ENCODE results near the gene TNNT2. TPM values are rescaled to one million over a fixed set of nuclear protein-coding genes. Genes with fewer than 3 reads are reported as not detected.
A peak's percentile ranks its signal among the peaks of the same experiment; 100 is the strongest.

Gene TNNT2
- total RNA-seq, 1 donor from 2014 or later, result 13.2 TPM

- H3K9me3 Mint-ChIP-seq, result no peaks in the 10 kb centered on the region
- Histone ChIP-seq H3K27ac (no peak overlapping the region), H4K20me1 (ENCODE audit: low read depth) (no peaks in the 10 kb centered on the region), H3K9me3 (ENCODE audit: low read depth) (no peaks in the 10 kb centered on the region), H2AFZ (replicated peaks) (no peak overlapping the region), H3K4me3 (no peak overlapping the region), H3K79me2 (ENCODE audit: low read depth) (no peaks in the 10 kb centered on the region), H3K27me3 (no peaks in the 10 kb centered on the region), H3K36me3 (no peaks in the 10 kb centered on the region), H3K4me2 (no peak overlapping the region), H3F3A (ENCODE audit: low read depth) (no peaks in the 10 kb centered on the region), H3K4me1 (no peaks in the 10 kb centered on the region), H3K9ac (no peak overlapping the region)
- no peaks in the 10 kb centered on the region for H3K36me3 Mint-ChIP-seq
- TF ChIP-seq CTCF (IDR thresholded peaks at IDR 0.05) (peak; percentile 5), EZH2phosphoT487 (IDR thresholded peaks at IDR 0.05) (no peak)
- no peak for DNase-seq (ENCODE audit: low spot score)
- no peak overlapping the region for H3K4me3 Mint-ChIP-seq
- H3K27me3 Mint-ChIP-seq (ENCODE audit: insufficient read depth, low read depth), result peaks cover 13% of the 10 kb centered on the region
- peaks cover 9% of the 10 kb centered on the region for H3K4me1 Mint-ChIP-seq
- H3K27ac Mint-ChIP-seq, result peak overlapping the region; percentile 44
Observed at GRCh38 chr1:201354151-201354900, 23.2 kb downstream of the TNNT2 start.

GRCh38 chr1:201353186-201353940 lies 24.1 kb downstream of the TNNT2 start:
- H3K9ac ChIP-seq, result no peak overlapping the region
- no peak overlapping the region for H3K27ac Mint-ChIP-seq
- no peaks in the 10 kb centered on the region for H3F3A ChIP-seq (ENCODE audit: low read depth)
- H3K4me1 ChIP-seq, result no peaks in the 10 kb centered on the region
- no peak overlapping the region for H2AFZ ChIP-seq (replicated peaks)
- H3K36me3 ChIP-seq, result no peaks in the 10 kb centered on the region
- H3K27me3 Mint-ChIP-seq (ENCODE audit: insufficient read depth, low read depth), result peaks cover 9% of the 10 kb centered on the region
- H3K4me3 Mint-ChIP-seq, result no peak overlapping the region
- TF ChIP-seq CTCF (IDR thresholded peaks at IDR 0.05) (no peak), EZH2 (IDR thresholded peaks at IDR 0.05) (no peak), EZH2phosphoT487 (IDR thresholded peaks at IDR 0.05) (no peak)
- no peaks in the 10 kb centered on the region for H3K27me3 ChIP-seq
- no peaks in the 10 kb centered on the region for H3K79me2 ChIP-seq (ENCODE audit: low read depth)
- no peaks in the 10 kb centered on the region for H3K36me3 Mint-ChIP-seq
- DNase-seq (ENCODE audit: low spot score), result no peak
- no peaks in the 10 kb centered on the region for H3K9me3 ChIP-seq (ENCODE audit: low read depth)
- no peak overlapping the region for H3K4me2 ChIP-seq
- H3K4me3 ChIP-seq, result no peak overlapping the region
- H3K9me3 Mint-ChIP-seq, result no peaks in the 10 kb centered on the region
- no peaks in the 10 kb centered on the region for H4K20me1 ChIP-seq (ENCODE audit: low read depth)
- no peak overlapping the region for H3K27ac ChIP-seq
- H3K4me1 Mint-ChIP-seq, result peaks cover 5% of the 10 kb centered on the region

- Mint-ChIP-seq H3K4me3 (no peak overlapping the region), H3K4me1 (peaks cover 18% of the 10 kb centered on the region)
Observed at GRCh38 chr1:201351617-201352016, 25.9 kb downstream of the TNNT2 start.

More at GRCh38 chr1:201351617-201352016, 25.9 kb downstream of the TNNT2 start:
- peaks cover 7% of the 10 kb centered on the region for H3K27me3 Mint-ChIP-seq (ENCODE audit: insufficient read depth, low read depth)
- Histone ChIP-seq H3K9me3 (ENCODE audit: low read depth) (no peaks in the 10 kb centered on the region), H3K36me3 (no peaks in the 10 kb centered on the region), H3K4me1 (peaks cover 10% of the 10 kb centered on the region), H3K27me3 (no peaks in the 10 kb centered on the region), H3K9ac (no peak overlapping the region), H3K27ac (no peak overlapping the region), H3K79me2 (ENCODE audit: low read depth) (no peaks in the 10 kb centered on the region), H3K4me3 (no peak overlapping the region), H2AFZ (replicated peaks) (no peak overlapping the region), H3F3A (ENCODE audit: low read depth) (peaks cover 3% of the 10 kb centered on the region), H3K4me2 (no peak overlapping the region), H4K20me1 (ENCODE audit: low read depth) (no peaks in the 10 kb centered on the region)
- TF ChIP-seq CTCF (IDR thresholded peaks at IDR 0.05) (no peak), EZH2 (IDR thresholded peaks at IDR 0.05) (no peak), EZH2phosphoT487 (IDR thresholded peaks at IDR 0.05) (no peak)
- H3K27ac Mint-ChIP-seq, result no peak overlapping the region
- no peak for DNase-seq (ENCODE audit: low spot score)
- H3K9me3 Mint-ChIP-seq, result no peaks in the 10 kb centered on the region
- H3K36me3 Mint-ChIP-seq, result no peaks in the 10 kb centered on the region

All from neural progenitor cell (in vitro differentiated cells).